Fibroblast of the aortic adventitia (primary cell): ENCODE results near the gene BRD1. TPM values are rescaled to one million over a fixed set of nuclear protein-coding genes. Genes with fewer than 3 reads are reported as not detected.

Experiments
- DNase-seq: peaks from one replicate; pipeline ENCODE4 v3.0.0-alpha.2; 2010; ENCODE audit warnings: low read depth
- H3K4me3 ChIP-seq: 2 replicates; pipeline ENCODE4 v1.5.1; 2011; ENCODE audit warnings: low read depth, mild to moderate bottlenecking, control low read depth, low read length, moderate library complexity
- total RNA-seq: library from RNA; depleted of rRNA; stranded (reverse); fragments of >200 nt; gene quantifications from 2 replicates; pipeline ENCODE4 v1.2.3, GENCODE V29; 2012; ENCODE audit warnings: low replicate concordance
- TF ChIP-seq, protein P1 (sequence below): IDR thresholded peaks from 2 replicates; pipeline ENCODE4 v1.5.1; 2011; ENCODE audit warnings: mild to moderate bottlenecking, low read length, control low read depth, inconsistent platforms; ENCODE audit not compliant: insufficient read depth

BRD1 gene
- total RNA-seq, 1 donor: 14.6 TPM

DNA sequence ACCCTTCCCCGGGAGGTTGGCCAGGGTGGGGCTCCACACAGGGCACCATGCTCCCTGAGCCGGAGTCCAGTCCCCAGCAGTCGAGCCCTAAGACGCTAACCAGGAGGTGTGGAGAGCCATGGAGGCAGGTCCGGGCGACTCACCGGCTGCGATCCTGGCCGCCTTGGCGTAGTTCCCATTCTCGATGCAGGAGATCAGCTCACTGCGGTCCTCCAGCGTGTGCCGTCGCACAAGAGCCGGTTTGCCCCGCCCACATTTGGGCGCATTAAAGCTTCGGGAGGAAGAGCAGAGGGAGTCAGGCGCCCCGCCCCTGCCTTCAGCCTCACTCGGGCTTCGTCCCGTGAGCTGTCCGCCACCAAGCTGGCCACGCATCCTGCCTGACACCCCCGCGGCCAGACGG is 50.8 kb downstream of the BRD1 start:
- H3K4me3 ChIP-seq: no peak overlapping the region
- no peak for DNase-seq
- TF ChIP-seq, protein P1, sequence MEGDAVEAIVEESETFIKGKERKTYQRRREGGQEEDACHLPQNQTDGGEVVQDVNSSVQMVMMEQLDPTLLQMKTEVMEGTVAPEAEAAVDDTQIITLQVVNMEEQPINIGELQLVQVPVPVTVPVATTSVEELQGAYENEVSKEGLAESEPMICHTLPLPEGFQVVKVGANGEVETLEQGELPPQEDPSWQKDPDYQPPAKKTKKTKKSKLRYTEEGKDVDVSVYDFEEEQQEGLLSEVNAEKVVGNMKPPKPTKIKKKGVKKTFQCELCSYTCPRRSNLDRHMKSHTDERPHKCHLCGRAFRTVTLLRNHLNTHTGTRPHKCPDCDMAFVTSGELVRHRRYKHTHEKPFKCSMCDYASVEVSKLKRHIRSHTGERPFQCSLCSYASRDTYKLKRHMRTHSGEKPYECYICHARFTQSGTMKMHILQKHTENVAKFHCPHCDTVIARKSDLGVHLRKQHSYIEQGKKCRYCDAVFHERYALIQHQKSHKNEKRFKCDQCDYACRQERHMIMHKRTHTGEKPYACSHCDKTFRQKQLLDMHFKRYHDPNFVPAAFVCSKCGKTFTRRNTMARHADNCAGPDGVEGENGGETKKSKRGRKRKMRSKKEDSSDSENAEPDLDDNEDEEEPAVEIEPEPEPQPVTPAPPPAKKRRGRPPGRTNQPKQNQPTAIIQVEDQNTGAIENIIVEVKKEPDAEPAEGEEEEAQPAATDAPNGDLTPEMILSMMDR: no peak

DNA sequence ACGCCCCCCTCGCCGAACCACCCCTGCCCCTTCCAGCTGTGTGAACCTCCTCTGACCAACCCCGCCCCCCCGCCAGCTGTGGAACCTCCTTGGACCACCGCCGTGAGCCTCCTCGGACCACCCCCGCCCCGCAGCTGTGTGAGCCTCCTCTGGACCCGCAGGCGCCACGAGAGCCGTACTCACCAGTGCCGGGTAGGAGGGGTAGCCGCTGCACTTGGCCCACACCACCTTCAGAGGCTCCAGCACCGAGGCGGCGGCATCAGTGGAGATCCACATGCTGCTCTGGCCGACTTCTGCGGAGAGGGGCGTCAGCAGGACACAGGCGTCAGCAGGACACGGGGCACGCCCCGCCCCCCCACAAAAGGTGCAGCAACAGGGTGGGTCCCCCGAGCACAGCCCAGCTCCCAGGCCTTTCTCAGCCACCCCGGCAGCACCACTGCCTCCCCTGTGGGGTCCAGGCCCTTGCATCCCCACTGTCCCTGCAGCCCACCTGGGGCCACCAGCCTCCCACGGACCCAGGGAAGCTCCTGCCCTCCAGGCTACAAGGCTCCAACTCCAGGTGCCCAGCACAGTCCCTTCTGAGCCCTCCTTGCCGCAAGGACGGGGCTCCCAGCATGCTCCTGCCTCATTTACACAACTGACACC is 51.7 kb downstream of the BRD1 start:
- TF ChIP-seq, protein P1: no peak

DNA sequence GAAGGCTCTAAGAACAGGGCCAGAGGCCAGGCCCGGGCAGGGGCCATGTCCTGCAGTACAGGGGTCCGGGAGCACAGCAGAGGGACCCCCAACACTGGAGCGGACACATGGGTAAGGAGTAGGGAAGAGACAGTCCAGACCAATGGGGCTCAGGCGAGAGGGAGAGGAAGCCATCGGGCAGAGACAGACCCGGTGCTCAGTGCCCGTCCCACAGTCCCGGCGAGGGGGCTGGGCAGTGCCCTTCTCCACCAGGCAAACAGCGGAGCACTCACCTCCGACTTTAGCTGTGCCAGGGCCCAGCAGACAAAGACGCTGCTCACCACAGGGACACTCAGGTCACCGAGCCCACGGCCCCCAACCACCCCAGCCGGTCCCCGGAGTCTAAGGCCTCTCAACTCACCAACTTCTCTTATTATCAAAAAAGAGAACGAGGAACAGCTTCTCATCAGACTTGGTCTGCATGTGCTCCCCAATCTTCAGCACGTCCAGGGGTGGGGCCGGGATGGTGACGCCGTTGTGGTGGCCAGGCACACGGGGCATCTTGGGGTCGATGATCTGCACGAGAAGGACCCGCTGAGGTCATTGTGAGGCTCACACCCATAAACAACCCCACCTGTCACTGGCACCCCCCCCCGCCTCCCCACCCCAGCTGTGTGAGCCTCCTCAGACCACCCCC is 52.3 kb downstream of the BRD1 start:
- H3K4me3 ChIP-seq: no peak overlapping the region
- DNase-seq: no peak
- TF ChIP-seq, protein P1: no peak

More for the DNA sequence above, 51.7 kb downstream of the BRD1 start:
- no peak for DNase-seq
- H3K4me3 ChIP-seq: no peak overlapping the region

DNA sequence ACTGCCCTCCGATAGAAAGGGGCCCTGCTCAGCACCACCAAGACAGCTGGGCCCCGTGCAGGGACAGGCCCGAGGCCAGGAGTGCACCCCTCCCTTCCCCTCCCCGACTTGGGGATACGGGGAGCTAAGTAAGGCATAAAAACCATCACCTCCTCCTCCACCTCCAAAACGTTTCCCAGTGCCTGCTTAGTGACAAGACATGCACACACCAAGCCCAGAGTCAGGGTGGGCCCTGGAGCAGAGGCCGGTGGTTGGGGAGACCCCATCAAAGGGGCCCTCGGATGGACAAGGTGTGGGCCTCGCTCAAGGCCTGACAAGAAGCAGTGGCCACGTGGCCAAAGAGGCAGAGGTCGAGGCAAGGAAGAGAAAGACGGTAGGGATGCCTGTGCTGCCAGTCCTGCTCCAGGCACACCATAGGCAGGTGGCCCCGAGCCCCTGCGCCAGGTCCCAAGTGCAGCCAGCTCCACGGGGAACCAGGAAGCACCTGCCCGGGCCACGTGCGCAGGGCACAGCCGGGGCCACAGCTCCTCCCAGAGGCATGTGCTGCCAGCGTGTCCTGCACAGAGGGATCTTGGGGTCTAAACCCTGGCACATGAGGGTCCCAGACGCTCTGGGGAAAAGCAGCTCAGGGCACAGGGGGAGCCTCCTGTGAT is 53.0 kb downstream of the BRD1 start:
- no peak overlapping the region for H3K4me3 ChIP-seq
- no peak for DNase-seq
- TF ChIP-seq, protein P1: no peak

DNA sequence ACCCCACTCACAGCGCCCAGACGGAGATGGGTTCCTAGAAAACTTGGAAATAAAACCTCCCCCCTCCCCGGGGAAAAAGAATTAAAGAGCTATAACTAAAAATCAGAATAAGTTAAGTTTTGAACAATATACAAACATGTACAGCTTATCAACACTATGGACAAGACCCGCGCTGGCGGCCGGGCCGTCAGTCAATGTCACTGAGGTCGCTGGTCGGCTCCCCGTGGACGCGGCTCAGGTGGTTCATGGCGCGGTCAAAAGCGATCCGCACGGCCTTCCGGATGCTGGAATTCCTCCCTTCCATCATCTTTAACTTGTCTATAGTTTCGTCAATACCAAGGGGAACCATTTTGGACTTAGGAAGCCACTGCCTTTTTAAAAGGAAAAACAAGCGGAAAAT is 53.6 kb downstream of the BRD1 start:
- H3K4me3 ChIP-seq: no peak overlapping the region
- TF ChIP-seq, protein P1: no peak
- DNase-seq: no peak

DNA sequence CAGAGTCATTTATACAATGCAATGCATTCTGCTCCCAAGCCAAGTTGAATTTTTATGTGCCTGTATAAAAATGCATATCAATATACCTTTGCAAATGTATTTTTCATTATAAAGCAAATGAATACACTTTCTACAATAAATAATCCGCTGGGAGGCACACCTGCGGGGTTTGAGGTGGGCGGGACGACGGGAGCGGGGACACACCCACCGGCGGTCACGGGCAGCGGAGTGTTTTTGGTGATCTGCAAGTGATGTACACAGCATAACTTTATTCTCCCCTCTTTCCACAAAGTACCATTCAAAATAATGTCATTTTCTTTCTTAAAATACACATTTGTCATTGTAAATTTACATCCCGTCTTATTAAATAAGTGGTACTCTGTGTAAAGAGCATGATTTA is 54.1 kb downstream of the BRD1 start:
- H3K4me3 ChIP-seq: no peak overlapping the region
- DNase-seq: no peak
- TF ChIP-seq, protein P1: no peak
